ENCODE results near the gene HNRNPC. TPM values are rescaled to one million over a fixed set of nuclear protein-coding genes. Genes with fewer than 3 reads are reported as not detected.
"Not testable (repeated sequence)": the region's sequence is repeated elsewhere in the genome, so short reads cannot be mapped to it uniquely, and the experiment has no call there.

HNRNPC gene
- polyA plus RNA-seq, 1 donor (not counting 4 experiments of a cell fraction or from before 2014, with no cell fraction given): 871 TPM

GRCh38 chr14:21281917-21282316 is 12.7 kb upstream of the HNRNPC start:
- H3K4me1 ChIP-seq (ENCODE audit: control insufficient read depth, extremely low read depth, insufficient read depth, low read length); H3K9me3 ChIP-seq (ENCODE audit: control insufficient read depth, low read depth, low read length); H3K79me2 ChIP-seq (ENCODE audit: control insufficient read depth, insufficient read depth, low read length); H3K36me3 ChIP-seq (ENCODE audit: control insufficient read depth in 2 of 2, extremely low read depth in 1 of 2, insufficient read depth in 2 of 2, low read length in 2 of 2); H3K27me3 ChIP-seq (ENCODE audit: control insufficient read depth, extremely low read depth, insufficient read depth, low read length); H3K4me2 ChIP-seq (ENCODE audit: control insufficient read depth, extremely low read depth, insufficient read depth, low read depth, low read length); H3K9ac ChIP-seq (ENCODE audit: control insufficient read depth, extremely low read depth, insufficient read depth, low read length); H2AFZ ChIP-seq (ENCODE audit: control insufficient read depth, low read length); H3K9me1 ChIP-seq (ENCODE audit: control insufficient read depth, extremely low read depth, insufficient read depth, low read length); H3K4me3 ChIP-seq (ENCODE audit: control insufficient read depth in 2 of 3, extremely low read depth in 1 of 3, insufficient read depth in 2 of 3, low read depth in 1 of 3, low read length in 3 of 3); dilution Hi-C loops (cut with MboI; ENCODE audit: extremely low pct_ligation_motif_present, low sequenced_read_pairs); FAIRE-seq; H4K20me1 ChIP-seq (ENCODE audit: control insufficient read depth, extremely low read depth, insufficient read depth, low read length); H3K27ac ChIP-seq (ENCODE audit: control insufficient read depth, insufficient read depth, low read length); DNase-seq (ENCODE audit: low read depth, low spot score): not testable (repeated sequence)

GRCh38 chr14:21279783-21280182 is 10.5 kb upstream of the HNRNPC start, which contains the start of gene RPGRIP1:
RPGRIP1 (plus strand) TSS chr14:21280083; CDS start chr14:21287977, 7,894 bp downstream.
- H3K9ac ChIP-seq (ENCODE audit: control insufficient read depth, extremely low read depth, insufficient read depth, low read length): no peak within 1 kb of the TSS
- H3K9me1 ChIP-seq (ENCODE audit: control insufficient read depth, extremely low read depth, insufficient read depth, low read length): no peaks in the 10 kb centered on the region
- dilution Hi-C loops (cut with MboI; ENCODE audit: extremely low pct_ligation_motif_present, low sequenced_read_pairs): no loop called here
- no peaks in the 10 kb centered on the region for H3K4me1 ChIP-seq (ENCODE audit: control insufficient read depth, extremely low read depth, insufficient read depth, low read length)
- no peaks in the 10 kb centered on the region for H3K9me3 ChIP-seq (ENCODE audit: control insufficient read depth, low read depth, low read length)
- FAIRE-seq (no peak), DNase-seq (ENCODE audit: low read depth, low spot score) (no peak)
- H3K4me2 ChIP-seq (ENCODE audit: control insufficient read depth, extremely low read depth, insufficient read depth, low read depth, low read length): no peak within 1 kb of the TSS
- no peaks in the 10 kb centered on the region for H4K20me1 ChIP-seq (ENCODE audit: control insufficient read depth, extremely low read depth, insufficient read depth, low read length)
- H2AFZ ChIP-seq (ENCODE audit: control insufficient read depth, low read length): no peak within 1 kb of the TSS
- H3K27me3 ChIP-seq (ENCODE audit: control insufficient read depth, extremely low read depth, insufficient read depth, low read length): no peaks in the 10 kb centered on the region
- no peak within 1 kb of the TSS for H3K4me3 ChIP-seq (ENCODE audit: control insufficient read depth in 2 of 3, extremely low read depth in 1 of 3, insufficient read depth in 2 of 3, low read depth in 1 of 3, low read length in 3 of 3)
- H3K27ac ChIP-seq (ENCODE audit: control insufficient read depth, insufficient read depth, low read length): no peak within 1 kb of the TSS
- TF ChIP-seq EZH2 (IDR thresholded peaks at IDR 0.05; ENCODE audit: low read length): no peak
- no peaks in the 10 kb centered on the region for H3K36me3 ChIP-seq (ENCODE audit: control insufficient read depth in 2 of 2, extremely low read depth in 1 of 2, insufficient read depth in 2 of 2, low read length in 2 of 2)
- H3K79me2 ChIP-seq (ENCODE audit: control insufficient read depth, insufficient read depth, low read length): no peaks in the 10 kb centered on the region

- H3K4me2 ChIP-seq (ENCODE audit: control insufficient read depth, extremely low read depth, insufficient read depth, low read depth, low read length): no peak overlapping the region
- H3K36me3 ChIP-seq (ENCODE audit: control insufficient read depth in 2 of 2, extremely low read depth in 1 of 2, insufficient read depth in 2 of 2, low read length in 2 of 2): no peaks in the 10 kb centered on the region
- H3K27me3 ChIP-seq (ENCODE audit: control insufficient read depth, extremely low read depth, insufficient read depth, low read length): no peaks in the 10 kb centered on the region
- no peak for FAIRE-seq
- DNase-seq (ENCODE audit: low read depth, low spot score): no peak
- no peak overlapping the region for H3K9ac ChIP-seq (ENCODE audit: control insufficient read depth, extremely low read depth, insufficient read depth, low read length)
- no peaks in the 10 kb centered on the region for H3K9me1 ChIP-seq (ENCODE audit: control insufficient read depth, extremely low read depth, insufficient read depth, low read length)
- H3K4me3 ChIP-seq (ENCODE audit: control insufficient read depth in 2 of 3, extremely low read depth in 1 of 3, insufficient read depth in 2 of 3, low read depth in 1 of 3, low read length in 3 of 3): no peak overlapping the region
- H4K20me1 ChIP-seq (ENCODE audit: control insufficient read depth, extremely low read depth, insufficient read depth, low read length): no peaks in the 10 kb centered on the region
- dilution Hi-C loops (cut with MboI; ENCODE audit: extremely low pct_ligation_motif_present, low sequenced_read_pairs): no loop called here
- no peaks in the 10 kb centered on the region for H3K79me2 ChIP-seq (ENCODE audit: control insufficient read depth, insufficient read depth, low read length)
- TF ChIP-seq EZH2 (IDR thresholded peaks at IDR 0.05; ENCODE audit: low read length) (no peak), CTCF (optimal IDR thresholded peaks at IDR 0.05 in 1 of 3, IDR thresholded peaks at IDR 0.05 in 1 of 3, conservative IDR thresholded peaks at IDR 0.05 in 1 of 3; ENCODE audit: extremely low read depth in 1 of 3, insufficient read depth in 2 of 3, low read length in 3 of 3) (no peak)
- no peak overlapping the region for H2AFZ ChIP-seq (ENCODE audit: control insufficient read depth, low read length)
- no peaks in the 10 kb centered on the region for H3K9me3 ChIP-seq (ENCODE audit: control insufficient read depth, low read depth, low read length)
- H3K27ac ChIP-seq (ENCODE audit: control insufficient read depth, insufficient read depth, low read length): no peak overlapping the region
- H3K4me1 ChIP-seq (ENCODE audit: control insufficient read depth, extremely low read depth, insufficient read depth, low read length): no peaks in the 10 kb centered on the region
Observed at GRCh38 chr14:21278632-21279031, 9.4 kb upstream of the HNRNPC start.
